GM18867 (cell line): ENCODE measurements around the gene DYNC1LI2.
"Not testable (repeated sequence)": the region's sequence is repeated elsewhere in the genome, so short reads cannot be mapped to it uniquely, and the experiment has no call there.

Experiments used
- ATAC-seq: cut with Tn5 transposase; IDR thresholded peaks from one replicate; pipeline ENCODE4 v1.9.1; 2021; ENCODE audit warnings: mild to moderate bottlenecking, moderate library complexity; ENCODE audit not compliant: unreplicated experiment

DYNC1LI2 gene

GRCh38 chr16:66698046-66698445 is 53.4 kb downstream of the DYNC1LI2 start:
- no peak for ATAC-seq

GRCh38 chr16:66696669-66697630 is 54.5 kb downstream of the DYNC1LI2 start, which contains the start of gene CMTM4:
TSS of gene CMTM4 (minus strand) at chr16:66696743. CDS start at chr16:66696525, 218 bp downstream.
- ATAC-seq = peak; percentile 92

- peak; percentile 53 for ATAC-seq
Observed at GRCh38 chr16:66695935-66696668, 55.3 kb downstream of the DYNC1LI2 start.

- ATAC-seq = no peak
Observed at GRCh38 chr16:66695471-66695934, 55.9 kb downstream of the DYNC1LI2 start.

- ATAC-seq = no peak
Observed at GRCh38 chr16:66693149-66693548, 58.3 kb downstream of the DYNC1LI2 start.

GRCh38 chr16:66692341-66692740 is 59.1 kb downstream of the DYNC1LI2 start:
- no peak for ATAC-seq

GRCh38 chr16:66691234-66691633 is 60.2 kb downstream of the DYNC1LI2 start:
- no peak for ATAC-seq

GRCh38 chr16:66690106-66690847 is 61.1 kb downstream of the DYNC1LI2 start:
- ATAC-seq = no peak

GRCh38 chr16:66689282-66689681 is 62.1 kb downstream of the DYNC1LI2 start:
- ATAC-seq = no peak

GRCh38 chr16:66687906-66688625 is 63.3 kb downstream of the DYNC1LI2 start:
- ATAC-seq = no peak

GRCh38 chr16:66685501-66686115 is 65.8 kb downstream of the DYNC1LI2 start:
- not testable (repeated sequence) for ATAC-seq

GRCh38 chr16:66682271-66682670 is 69.1 kb downstream of the DYNC1LI2 start:
- ATAC-seq = no peak

GRCh38 chr16:66681676-66682075 is 69.7 kb downstream of the DYNC1LI2 start:
- ATAC-seq = no peak

GRCh38 chr16:66678337-66678736 is 73.1 kb downstream of the DYNC1LI2 start:
- no peak for ATAC-seq

- no peak for ATAC-seq
Observed at GRCh38 chr16:66677836-66678235, 73.6 kb downstream of the DYNC1LI2 start.

- no peak for ATAC-seq
Observed at GRCh38 chr16:66677179-66677578, 74.2 kb downstream of the DYNC1LI2 start.

GRCh38 chr16:66676599-66676998 is 74.8 kb downstream of the DYNC1LI2 start:
- no peak for ATAC-seq

- no peak for ATAC-seq
Observed at GRCh38 chr16:66673691-66674090, 77.7 kb downstream of the DYNC1LI2 start.
